ENCODE measurements around the gene ELP4. TPM values are rescaled to one million over a fixed set of nuclear protein-coding genes. Genes with fewer than 3 reads are reported as not detected.

The ELP4 gene
- total RNA-seq, 1 experiment from 2014 or later: 15.2 TPM

DNA sequence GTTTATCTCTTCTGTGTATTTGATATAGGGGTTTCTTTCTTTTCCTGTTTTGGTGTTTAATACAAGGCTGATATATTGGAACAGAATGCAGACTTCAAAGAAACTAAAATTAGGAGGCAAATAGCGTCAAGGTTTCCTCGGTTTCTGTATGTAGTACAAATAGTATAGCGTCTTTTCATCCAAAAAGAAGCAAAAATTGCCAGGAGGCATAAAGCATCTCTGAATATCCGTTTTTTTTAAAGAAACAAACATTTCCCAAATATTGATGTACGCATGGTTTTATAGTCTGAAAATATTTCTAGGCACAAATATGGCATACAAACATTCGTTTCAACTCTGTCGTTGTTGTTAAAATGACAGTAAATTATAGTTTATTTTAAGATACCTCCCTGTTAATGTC, 318.6 kb downstream of the ELP4 start:
- H3K27ac Mint-ChIP-seq: no peak overlapping the region
- H4K91ac ChIP-seq (ENCODE audit: insufficient read length, low read depth, low read length): no peak overlapping the region
- no peak overlapping the region for H3K9ac ChIP-seq (ENCODE audit: extremely low read depth, insufficient read length, low read length)
- no peak overlapping the region for H2AK5ac ChIP-seq (ENCODE audit: insufficient read length, low read length)
- H2BK5ac ChIP-seq (ENCODE audit: insufficient read length, low read length): no peak overlapping the region
- H3K4me3 Mint-ChIP-seq: peak overlapping the region in 1 of 2 experiments; percentile 77; a peak in 1 of 5 replicates
- no peak overlapping the region for H3K4ac ChIP-seq (ENCODE audit: low read depth, low read length)
- peaks cover 39% of the 10 kb centered on the region for H3K27me3 ChIP-seq (ENCODE audit: insufficient read depth, low read length)
- H3K9me3 Mint-ChIP-seq: no peaks in the 10 kb centered on the region; a peak in 1 of 5 replicates
- no peak overlapping the region for H2BK20ac ChIP-seq (ENCODE audit: low read depth, low read length, poor library complexity, severe bottlenecking)
- H3K79me1 ChIP-seq (ENCODE audit: insufficient read depth, low read depth, low read length, poor library complexity, severe bottlenecking): no peaks in the 10 kb centered on the region
- no peaks in the 10 kb centered on the region for H3K9me3 ChIP-seq (ENCODE audit: control insufficient read depth, low read depth, low read length)
- WGBS (ENCODE audit: extremely low coverage, insufficient read length, low lambda C conversion rate): no CpG with 5 or more reads among the region's 7 CpGs
- no peak overlapping the region for H3K4me2 ChIP-seq (ENCODE audit: insufficient read depth, insufficient read length, low read length)
- H4K8ac ChIP-seq (replicated peaks; ENCODE audit: insufficient read length, low read depth, low read length): no peak overlapping the region
- H2BK15ac ChIP-seq (ENCODE audit: low read depth, low read length): no peak overlapping the region
- no peak overlapping the region for H4K5ac ChIP-seq (ENCODE audit: insufficient read length, low read depth, low read length)
- no peak overlapping the region for H2BK120ac ChIP-seq (ENCODE audit: low read depth, low read length, poor library complexity, severe bottlenecking)
- H3K14ac ChIP-seq (ENCODE audit: insufficient read depth, low read length): no peak overlapping the region
- no peak overlapping the region for H2BK12ac ChIP-seq (ENCODE audit: insufficient read length, low read depth, low read length)
- no peaks in the 10 kb centered on the region for H4K20me1 ChIP-seq (ENCODE audit: control insufficient read depth, insufficient read depth, insufficient read length)
- no peak overlapping the region for H3T11ph ChIP-seq (ENCODE audit: low read length)
- H3K4me1 ChIP-seq (ENCODE audit: insufficient read depth, low read length): no peaks in the 10 kb centered on the region; the same call in 1 of the 2 replicates
- H3K23me2 ChIP-seq (ENCODE audit: insufficient read length, low read depth, low read length, poor library complexity, severe bottlenecking): peaks cover 10% of the 10 kb centered on the region
- no peak overlapping the region for H3K27ac ChIP-seq (ENCODE audit: insufficient read length, low read depth, low read length)
- H3K27me3 Mint-ChIP-seq (ENCODE audit: low read depth): peaks cover 73% of the 10 kb centered on the region
- H3K18ac ChIP-seq (ENCODE audit: insufficient read length, low read depth, low read length): no peak overlapping the region
- peaks cover 35 to 54% of the 10 kb centered on the region in 2 experiments for H3K4me1 Mint-ChIP-seq
- TF ChIP-seq, protein P1, sequence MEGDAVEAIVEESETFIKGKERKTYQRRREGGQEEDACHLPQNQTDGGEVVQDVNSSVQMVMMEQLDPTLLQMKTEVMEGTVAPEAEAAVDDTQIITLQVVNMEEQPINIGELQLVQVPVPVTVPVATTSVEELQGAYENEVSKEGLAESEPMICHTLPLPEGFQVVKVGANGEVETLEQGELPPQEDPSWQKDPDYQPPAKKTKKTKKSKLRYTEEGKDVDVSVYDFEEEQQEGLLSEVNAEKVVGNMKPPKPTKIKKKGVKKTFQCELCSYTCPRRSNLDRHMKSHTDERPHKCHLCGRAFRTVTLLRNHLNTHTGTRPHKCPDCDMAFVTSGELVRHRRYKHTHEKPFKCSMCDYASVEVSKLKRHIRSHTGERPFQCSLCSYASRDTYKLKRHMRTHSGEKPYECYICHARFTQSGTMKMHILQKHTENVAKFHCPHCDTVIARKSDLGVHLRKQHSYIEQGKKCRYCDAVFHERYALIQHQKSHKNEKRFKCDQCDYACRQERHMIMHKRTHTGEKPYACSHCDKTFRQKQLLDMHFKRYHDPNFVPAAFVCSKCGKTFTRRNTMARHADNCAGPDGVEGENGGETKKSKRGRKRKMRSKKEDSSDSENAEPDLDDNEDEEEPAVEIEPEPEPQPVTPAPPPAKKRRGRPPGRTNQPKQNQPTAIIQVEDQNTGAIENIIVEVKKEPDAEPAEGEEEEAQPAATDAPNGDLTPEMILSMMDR (conservative IDR thresholded peaks at IDR 0.05): no peak
- DNase-seq: no peak
- no peaks in the 10 kb centered on the region for H3K36me3 Mint-ChIP-seq (ENCODE audit: insufficient read depth in 1 of 3, low read depth in 3 of 3)
- no peak overlapping the region for H3K56ac ChIP-seq (ENCODE audit: insufficient read length, low read depth, low read length)
- H3K79me2 ChIP-seq (ENCODE audit: insufficient read depth, low read length): peaks cover 1% of the 10 kb centered on the region; the same call in 1 of the 2 replicates
- no peak overlapping the region for H2AFZ ChIP-seq (ENCODE audit: low read length)
- no peak overlapping the region for H3K23ac ChIP-seq (ENCODE audit: insufficient read length, low read depth, low read length)

Data from H9 (cell line).